ENCODE measurements around the gene ABHD16B.
A peak's percentile ranks its signal among the peaks of the same experiment; 100 is the strongest.
"Not testable (repeated sequence)": the region's sequence is repeated elsewhere in the genome, so short reads cannot be mapped to it uniquely, and the experiment has no call there.

The ABHD16B gene

GRCh38 chr20:63855363-63856097, 5.8 kb upstream of the ABHD16B start:
- DNase-seq (ENCODE audit: low read depth), result no peak

GRCh38 chr20:63856098-63856511, 5.2 kb upstream of the ABHD16B start:
- DNase-seq (ENCODE audit: low read depth), result no peak

GRCh38 chr20:63857764-63858392, 3.4 kb upstream of the ABHD16B start:
- no peak for DNase-seq (ENCODE audit: low read depth)

GRCh38 chr20:63858393-63859165, 2.7 kb upstream of the ABHD16B start:
- DNase-seq (ENCODE audit: low read depth), result no peak

GRCh38 chr20:63859166-63859699, 2.1 kb upstream of the ABHD16B start:
- DNase-seq (ENCODE audit: low read depth), result no peak

GRCh38 chr20:63860325-63861051, 810 bp upstream of the ABHD16B start:
- DNase-seq (ENCODE audit: low read depth), result no peak

GRCh38 chr20:63861981-63862901, 943 bp downstream of the ABHD16B start:
- DNase-seq (ENCODE audit: low read depth), result no peak

- DNase-seq (ENCODE audit: low read depth), result no peak
Observed at GRCh38 chr20:63863021-63863797, 1.9 kb downstream of the ABHD16B start.

GRCh38 chr20:63863798-63864544, 2.7 kb downstream of the ABHD16B start:
- peak; percentile 62 for DNase-seq (ENCODE audit: low read depth)

- DNase-seq (ENCODE audit: low read depth), result no peak
Observed at GRCh38 chr20:63864545-63864977, 3.3 kb downstream of the ABHD16B start.

GRCh38 chr20:63864978-63865640, 3.8 kb downstream of the ABHD16B start, which contains the start of gene TPD52L2:
Gene TPD52L2, plus strand, starts transcription at chr20:63865270. Its CDS starts 96 bp downstream, at chr20:63865366.
- DNase-seq (ENCODE audit: low read depth), result peak; percentile 97

- not testable (repeated sequence) for DNase-seq (ENCODE audit: low read depth)
Observed at GRCh38 chr20:63867042-63867441, 5.7 kb downstream of the ABHD16B start.

GRCh38 chr20:63868264-63868663, 7.0 kb downstream of the ABHD16B start:
- DNase-seq (ENCODE audit: low read depth), result no peak

GRCh38 chr20:63873477-63873971, 12.2 kb downstream of the ABHD16B start:
- no peak for DNase-seq (ENCODE audit: low read depth)

- DNase-seq (ENCODE audit: low read depth), result not testable (repeated sequence)
Observed at GRCh38 chr20:63874241-63874640, 12.9 kb downstream of the ABHD16B start.

GRCh38 chr20:63876489-63877036, 15.3 kb downstream of the ABHD16B start:
- DNase-seq (ENCODE audit: low read depth), result no peak

GRCh38 chr20:63877755-63878470, 16.6 kb downstream of the ABHD16B start:
- DNase-seq (ENCODE audit: low read depth), result no peak
